GM21528 (cell line): ENCODE measurements around the gene ZBTB43.

ENCODE experiments used
- ATAC-seq: cut with Tn5 transposase; IDR thresholded peaks from one replicate; pipeline ENCODE4 v1.9.1; 2021; ENCODE audit warnings: mild to moderate bottlenecking, moderate library complexity; ENCODE audit not compliant: unreplicated experiment, low FRiP score

Gene ZBTB43

DNA sequence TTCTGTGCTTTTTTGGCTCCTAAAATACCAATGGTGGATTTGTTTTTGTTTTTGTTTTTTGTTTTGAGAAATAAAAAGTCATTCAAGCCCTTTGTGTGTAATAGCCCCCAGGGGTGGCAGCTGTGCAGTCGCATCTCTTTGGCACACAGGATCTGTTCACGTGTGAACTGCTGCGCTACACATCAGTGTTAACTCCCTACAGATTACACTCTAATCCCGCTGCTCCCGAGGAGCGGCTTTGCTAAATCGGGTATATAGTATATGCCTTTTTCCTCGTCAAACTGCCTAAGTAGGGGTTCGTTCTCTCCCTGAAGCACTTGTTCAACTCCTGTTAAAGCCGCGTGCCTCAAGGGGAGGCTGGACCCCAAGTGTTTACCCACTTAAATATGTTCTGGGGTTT lies 77.9 kb downstream of the ZBTB43 start:
- ATAC-seq: no peak

GRCh38 chr9:126883636-126884035 lies 78.8 kb downstream of the ZBTB43 start:
- ATAC-seq: no peak

DNA sequence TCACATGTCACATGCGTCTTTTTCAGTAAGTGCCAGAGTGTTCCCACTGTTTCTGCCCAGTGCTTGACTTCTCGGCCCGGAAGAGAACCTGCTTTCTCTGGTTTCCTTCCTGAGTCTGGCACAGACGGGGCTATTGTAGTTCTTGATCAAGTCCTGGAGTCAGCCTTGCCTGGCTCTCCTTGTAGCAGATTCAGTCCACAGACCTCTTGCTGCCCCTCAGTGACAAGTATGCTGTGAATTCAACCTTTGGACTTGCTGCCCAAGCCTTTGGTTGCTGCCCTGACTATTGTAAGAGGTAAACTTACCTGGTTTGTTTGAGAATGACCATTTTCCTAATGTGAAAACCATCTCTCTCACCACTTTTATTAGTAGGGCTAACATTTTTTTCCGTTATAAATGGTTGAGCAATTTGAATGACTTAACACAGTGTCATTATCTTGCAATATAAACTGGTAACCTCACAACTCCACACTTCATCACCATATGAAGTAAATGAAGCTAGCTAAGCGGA lies 80.3 kb downstream of the ZBTB43 start:
- no peak for ATAC-seq

DNA sequence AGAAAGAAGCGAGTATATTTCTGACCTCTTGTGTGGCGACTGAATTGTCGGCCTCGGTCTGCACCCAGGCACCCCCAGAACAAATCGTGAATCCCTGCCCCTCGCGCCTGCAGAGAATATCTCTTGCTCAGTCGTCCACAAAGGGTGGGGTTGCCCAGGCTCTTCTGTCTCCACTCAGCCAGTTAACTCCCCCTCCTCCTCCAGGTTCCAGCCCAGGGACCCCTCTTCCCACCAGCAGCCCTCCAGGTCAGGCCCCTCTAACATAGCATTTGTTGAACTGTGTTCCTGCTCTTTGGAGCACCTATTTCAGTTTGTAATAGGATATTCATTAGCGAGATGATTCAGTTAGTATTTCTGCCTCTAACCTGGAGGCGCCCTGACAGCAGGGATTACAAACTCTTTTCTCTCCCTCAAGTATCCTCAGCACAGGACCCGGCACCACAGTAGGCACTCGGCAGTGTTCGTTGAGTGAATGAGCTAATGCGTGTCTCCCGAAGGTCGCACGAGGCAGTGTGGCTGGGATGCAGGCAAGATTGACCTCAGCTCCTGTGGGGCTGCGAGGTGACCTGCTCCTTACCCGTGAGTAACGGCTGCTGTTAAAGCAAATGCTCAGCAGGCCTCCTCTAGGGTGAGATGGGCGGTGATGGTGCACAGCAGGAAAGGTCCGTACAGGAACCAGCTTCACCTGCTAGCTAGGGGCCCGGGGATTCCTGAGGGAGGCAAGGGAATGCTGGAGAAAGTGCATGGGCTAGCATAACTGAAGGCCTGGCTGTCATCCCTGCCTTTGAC lies 81.4 kb downstream of the ZBTB43 start:
- no peak for ATAC-seq

DNA sequence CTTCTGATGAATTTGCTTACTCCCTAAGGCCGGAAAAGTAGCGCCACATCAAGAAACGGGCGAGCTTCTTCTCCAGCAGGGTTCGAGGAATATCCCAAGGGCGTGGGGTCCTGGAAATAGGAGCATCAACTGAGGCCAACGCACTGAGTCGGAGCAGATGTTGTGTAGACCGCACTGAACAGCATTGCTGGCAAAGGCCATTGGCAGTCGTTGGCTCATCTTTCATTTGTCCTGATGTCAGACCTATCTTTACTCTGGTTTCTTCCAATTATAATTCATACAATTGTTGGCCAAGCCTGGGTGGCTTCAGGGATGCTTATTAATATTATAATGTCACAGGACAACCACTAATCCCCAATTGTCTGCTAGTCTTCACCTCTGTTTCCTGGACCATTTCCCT lies 82.1 kb downstream of the ZBTB43 start:
- ATAC-seq: no peak
